Duodenal mucosa (tissue), 2 donors: ENCODE results near the gene NDST4.

ENCODE experiments used
- H3K27ac ChIP-seq: one replicate; pipeline ENCODE4 v1.7.0; 2013; ENCODE audit warnings: low read depth, low read length
- H3K27me3 ChIP-seq, 2 donors: one replicate each; pipeline ENCODE4 v1.7.0; 2013; ENCODE audit warnings: low read length in 2 of 2, control low read depth in 1 of 2; ENCODE audit not compliant: insufficient read depth in 2 of 2, control insufficient read depth in 1 of 2
- H3K36me3 ChIP-seq, 2 donors: one replicate each; pipeline ENCODE4 v1.7.0; 2013; ENCODE audit warnings: low read length in 2 of 2, control low read depth in 1 of 2; ENCODE audit not compliant: insufficient read depth in 2 of 2, control insufficient read depth in 1 of 2
- H3K4me1 ChIP-seq, 2 donors: one replicate each; pipeline ENCODE4 v1.7.0; 2013; ENCODE audit warnings: low read length in 2 of 2, control low read depth in 1 of 2; ENCODE audit not compliant: insufficient read depth in 2 of 2, control insufficient read depth in 1 of 2
- H3K4me3 ChIP-seq, 2 donors: one replicate each; pipeline ENCODE4 v1.7.0; 2013; ENCODE audit warnings: low read length in 2 of 2, low read depth in 1 of 2
- H3K9ac ChIP-seq, 2 donors: one replicate each; pipeline ENCODE4 v1.7.0; 2013; ENCODE audit warnings: low read length in 2 of 2, low read depth in 1 of 2
- H3K9me3 ChIP-seq, 2 donors: one replicate each; pipeline ENCODE4 v1.7.0; 2013; ENCODE audit warnings: low read length in 2 of 2, control low read depth in 1 of 2; ENCODE audit not compliant: control insufficient read depth in 1 of 2

NDST4 gene

GRCh38 chr4:115058533-115058932, 54.9 kb downstream of the NDST4 start:
- Histone ChIP-seq H3K4me3 (no peak overlapping the region), H3K9ac (no peak overlapping the region), H3K9me3 (no peaks in the 10 kb centered on the region), H3K27ac (no peak overlapping the region), H3K36me3 (no peaks in the 10 kb centered on the region), H3K27me3 (no peaks in the 10 kb centered on the region), H3K4me1 (no peaks in the 10 kb centered on the region)

GRCh38 chr4:115054836-115055235, 58.6 kb downstream of the NDST4 start:
- H3K27ac ChIP-seq = no peak overlapping the region
- H3K4me3 ChIP-seq = no peak overlapping the region
- H3K9ac ChIP-seq = no peak overlapping the region
- H3K4me1 ChIP-seq = no peaks in the 10 kb centered on the region
- H3K36me3 ChIP-seq = no peaks in the 10 kb centered on the region
- no peaks in the 10 kb centered on the region for H3K27me3 ChIP-seq
- H3K9me3 ChIP-seq = no peaks in the 10 kb centered on the region

- no peak overlapping the region for H3K4me3 ChIP-seq
- no peaks in the 10 kb centered on the region for H3K9me3 ChIP-seq
- H3K27me3 ChIP-seq = no peaks in the 10 kb centered on the region
- no peaks in the 10 kb centered on the region for H3K36me3 ChIP-seq
- H3K4me1 ChIP-seq = no peaks in the 10 kb centered on the region
- no peak overlapping the region for H3K27ac ChIP-seq
- H3K9ac ChIP-seq = no peak overlapping the region
Observed at GRCh38 chr4:115053313-115053712, 60.1 kb downstream of the NDST4 start.

- Histone ChIP-seq H3K27me3 (no peaks in the 10 kb centered on the region), H3K36me3 (no peaks in the 10 kb centered on the region), H3K9ac (no peak overlapping the region), H3K4me3 (no peak overlapping the region), H3K4me1 (no peaks in the 10 kb centered on the region), H3K27ac (no peak overlapping the region), H3K9me3 (no peaks in the 10 kb centered on the region)
Observed at GRCh38 chr4:115042496-115042895, 70.9 kb downstream of the NDST4 start.

GRCh38 chr4:115030281-115030680, 83.1 kb downstream of the NDST4 start:
- Histone ChIP-seq H3K36me3 (no peaks in the 10 kb centered on the region), H3K27ac (no peak overlapping the region), H3K27me3 (no peaks in the 10 kb centered on the region), H3K9ac (no peak overlapping the region), H3K4me3 (no peak overlapping the region), H3K9me3 (no peaks in the 10 kb centered on the region), H3K4me1 (no peaks in the 10 kb centered on the region)

- Histone ChIP-seq H3K4me3 (no peak overlapping the region), H3K27ac (no peak overlapping the region), H3K9ac (no peak overlapping the region), H3K4me1 (no peaks in the 10 kb centered on the region), H3K27me3 (no peaks in the 10 kb centered on the region), H3K9me3 (no peaks in the 10 kb centered on the region), H3K36me3 (no peaks in the 10 kb centered on the region)
Observed at GRCh38 chr4:115028682-115029410, 84.6 kb downstream of the NDST4 start.

- H3K27ac ChIP-seq = no peak overlapping the region
Observed at GRCh38 chr4:114999880-115000279, 113.5 kb downstream of the NDST4 start.

GRCh38 chr4:114998316-114998715, 115.1 kb downstream of the NDST4 start:
- Histone ChIP-seq H3K9ac (no peak overlapping the region), H3K36me3 (no peaks in the 10 kb centered on the region), H3K9me3 (no peaks in the 10 kb centered on the region), H3K27ac (no peak overlapping the region), H3K4me1 (no peaks in the 10 kb centered on the region), H3K4me3 (no peak overlapping the region), H3K27me3 (no peaks in the 10 kb centered on the region)

More at GRCh38 chr4:114999880-115000279, 113.5 kb downstream of the NDST4 start:
- no peaks in the 10 kb centered on the region for H3K9me3 ChIP-seq
- H3K27me3 ChIP-seq = no peaks in the 10 kb centered on the region
- no peaks in the 10 kb centered on the region for H3K36me3 ChIP-seq
- no peak overlapping the region for H3K9ac ChIP-seq
- no peak overlapping the region for H3K4me3 ChIP-seq
- no peaks in the 10 kb centered on the region for H3K4me1 ChIP-seq

- H3K9ac ChIP-seq = no peak overlapping the region
- no peaks in the 10 kb centered on the region for H3K27me3 ChIP-seq
- H3K36me3 ChIP-seq = no peaks in the 10 kb centered on the region
- H3K27ac ChIP-seq = no peak overlapping the region
- H3K4me3 ChIP-seq = no peak overlapping the region
- H3K4me1 ChIP-seq = no peaks in the 10 kb centered on the region
- no peaks in the 10 kb centered on the region for H3K9me3 ChIP-seq
Observed at GRCh38 chr4:114997576-114998247, 115.7 kb downstream of the NDST4 start.

GRCh38 chr4:114986133-114986532, 127.3 kb downstream of the NDST4 start:
- no peak overlapping the region for H3K4me3 ChIP-seq
- H3K27ac ChIP-seq = no peak overlapping the region
- no peak overlapping the region for H3K9ac ChIP-seq
- no peaks in the 10 kb centered on the region for H3K9me3 ChIP-seq
- no peaks in the 10 kb centered on the region for H3K36me3 ChIP-seq
- no peaks in the 10 kb centered on the region for H3K27me3 ChIP-seq
- no peaks in the 10 kb centered on the region for H3K4me1 ChIP-seq
